GM23338 (cell line): ENCODE measurements around the gene SPRY1. TPM values are rescaled to one million over a fixed set of nuclear protein-coding genes. Genes with fewer than 3 reads are reported as not detected.
A peak's percentile ranks its signal among the peaks of the same experiment; 100 is the strongest.

Experiments
- ATAC-seq: fragments of 200-7000 bp; cut with Tn5 transposase; 3 replicates; pipeline ENCODE4 v1.9.1; 2020
- DNase-seq: peaks from one replicate; pipeline ENCODE4 v3.0.0-alpha.2; 2015; ENCODE audit warnings: low spot score
- H2AFZ ChIP-seq: fragments of 200-600 bp; sonication (generic); 2 replicates; pipeline ENCODE4 v1.8.0; 2016; ENCODE audit warnings: antibody characterized with exemption, mild to moderate bottlenecking, moderate library complexity
- H3F3A ChIP-seq: fragments of 200-600 bp; sonication (generic); replicated peaks from 2 replicates; pipeline ENCODE4 v1.8.0; 2017; ENCODE audit warnings: antibody characterized with exemption, mixed run types, low read depth
- H3K27ac ChIP-seq: fragments of 200-600 bp; sonication (generic); 2 replicates; pipeline ENCODE4 v1.6.1; 2016; ENCODE audit warnings: low read depth
- H3K27me3 ChIP-seq: fragments of 200-600 bp; sonication (generic); 2 replicates; pipeline ENCODE4 v1.8.0; 2016; ENCODE audit warnings: mild to moderate bottlenecking, mixed run types, moderate library complexity; ENCODE audit not compliant: insufficient read depth
- H3K36me3 ChIP-seq: fragments of 200-600 bp; sonication (generic); 2 replicates; pipeline ENCODE4 v1.8.0; 2016; ENCODE audit warnings: mild to moderate bottlenecking; ENCODE audit not compliant: insufficient read depth
- H3K4me1 ChIP-seq: fragments of 200-600 bp; sonication (generic); 2 replicates; pipeline ENCODE4 v1.8.0; 2016; ENCODE audit warnings: mild to moderate bottlenecking, moderate library complexity; ENCODE audit not compliant: insufficient read depth
- H3K4me2 ChIP-seq: fragments of 200-600 bp; sonication (generic); 2 replicates; pipeline ENCODE4 v1.7.1; 2017; ENCODE audit warnings: mixed run types
- H3K4me3 ChIP-seq: fragments of 200-600 bp; sonication (generic); 2 replicates; pipeline ENCODE4 v1.6.1; 2016; ENCODE audit warnings: mixed run types
- H3K79me2 ChIP-seq: fragments of 200-600 bp; sonication (generic); replicated peaks from 2 replicates; pipeline ENCODE4 v1.8.0; 2017; ENCODE audit warnings: mild to moderate bottlenecking; ENCODE audit not compliant: insufficient read depth
- H3K9me2 ChIP-seq: fragments of 200-600 bp; sonication (generic); 2 replicates; pipeline ENCODE4 v1.8.0; 2017; ENCODE audit not compliant: insufficient read depth
- H4K20me1 ChIP-seq: fragments of 200-600 bp; sonication (generic); replicated peaks from 2 replicates; pipeline ENCODE4 v1.8.0; 2017; ENCODE audit warnings: mild to moderate bottlenecking; ENCODE audit not compliant: insufficient read depth
- H3K27ac Mint-ChIP-seq: 2 replicates; pipeline ENCODE4 v1.8.0; 2020; ENCODE audit warnings: inconsistent platforms, mild to moderate bottlenecking, moderate library complexity, mixed read lengths
- H3K27me3 Mint-ChIP-seq: 3 replicates; pipeline ENCODE4 v1.8.0; 2022; ENCODE audit warnings: low read depth, mild to moderate bottlenecking, moderate library complexity, mixed read lengths, inconsistent platforms; ENCODE audit not compliant: insufficient read depth, poor library complexity
- H3K36me3 Mint-ChIP-seq: 3 replicates; pipeline ENCODE4 v1.8.0; 2021; ENCODE audit warnings: low read depth, mild to moderate bottlenecking, inconsistent platforms, moderate library complexity, mixed read lengths
- H3K4me1 Mint-ChIP-seq: 3 replicates; pipeline ENCODE4 v1.8.0; 2020; ENCODE audit warnings: mild to moderate bottlenecking, inconsistent platforms, mixed read lengths
- H3K4me3 Mint-ChIP-seq: 3 replicates; pipeline ENCODE4 v1.8.0; 2021; ENCODE audit warnings: moderate library complexity, mild to moderate bottlenecking, inconsistent platforms, mixed read lengths
- H3K9me3 Mint-ChIP-seq: 3 replicates; pipeline ENCODE4 v1.8.0; 2020; ENCODE audit warnings: moderate library complexity, mild to moderate bottlenecking, inconsistent platforms, mixed read lengths
- CREB1 ChIP-seq: fragments of 250-450 bp; sonication (Bioruptor Pico); IDR thresholded peaks from 2 replicates; pipeline ENCODE4 v1.5.0; 2020; ENCODE audit warnings: low read depth, mild to moderate bottlenecking, moderate library complexity
- EZH2phosphoT487 ChIP-seq: fragments of 200-600 bp; sonication (generic); IDR thresholded peaks from one replicate; pipeline ENCODE4 v1.8.1; 2018; ENCODE audit warnings: antibody characterized with exemption; ENCODE audit not compliant: unreplicated experiment
- POLR2AphosphoS5 ChIP-seq: IDR thresholded peaks from 2 replicates; pipeline ENCODE4 v1.6.1; 2016; ENCODE audit warnings: antibody characterized with exemption, low read depth
- STAT1 ChIP-seq: IDR thresholded peaks from one replicate; pipeline ENCODE4 v1.6.1; 2016; ENCODE audit warnings: antibody characterized with exemption; ENCODE audit not compliant: unreplicated experiment
- polyA plus RNA-seq: library from polyadenylated mRNA; unstranded; fragments of >200 nt; fragmentation: Nextera tagmentation; extraction: Ambion mirVana; gene quantifications from 2 replicates; pipeline ENCODE4 v1.2.1, GENCODE V29; 2016
- total RNA-seq: library from RNA; depleted of rRNA; stranded (reverse); fragments of >200 nt; shearing (Covaris generic); gene quantifications from 2 replicates; pipeline ENCODE4 v1.2.3, GENCODE V29; 2014
- TF ChIP-seq, protein P1 (sequence below): IDR thresholded peaks from one replicate; pipeline ENCODE4 v1.6.1; 2018; ENCODE audit warnings: antibody characterized with exemption; ENCODE audit not compliant: unreplicated experiment
- TF ChIP-seq, protein P2 (sequence below): IDR thresholded peaks from 2 replicates; pipeline ENCODE4 v1.6.1; 2016; ENCODE audit warnings: antibody characterized with exemption
- TF ChIP-seq, protein P3 (sequence below): fragments of 250-450 bp; sonication (Bioruptor Pico); IDR thresholded peaks from 2 replicates; pipeline ENCODE4 v1.5.0; 2020; ENCODE audit warnings: mild to moderate bottlenecking, moderate library complexity

Gene SPRY1
- total and polyA plus RNA-seq, 2 experiments from 2014 or later: 62.8 to 103 TPM

DNA sequence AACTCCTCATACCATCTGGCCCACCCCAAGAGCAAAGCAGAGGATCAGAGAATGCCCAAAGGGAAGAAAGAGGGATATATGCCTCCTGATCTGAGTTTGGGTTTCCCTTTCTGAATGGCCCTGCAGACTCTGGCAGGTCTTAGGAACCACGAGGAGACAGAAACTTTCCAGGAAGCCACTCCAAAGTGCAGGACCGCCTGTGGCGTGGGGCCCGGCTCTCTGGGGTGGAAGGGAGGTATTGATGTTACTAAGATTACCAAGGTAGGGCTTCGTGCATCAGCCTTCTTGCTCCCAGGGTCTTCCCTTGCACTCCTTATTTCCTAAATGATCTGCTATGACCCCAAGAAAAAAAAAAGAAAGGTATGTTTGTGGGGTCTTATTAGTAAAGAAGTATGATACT is 41.9 kb upstream of the SPRY1 start:
- Histone ChIP-seq H3K27me3 (no peaks in the 10 kb centered on the region), H3K36me3 (no peaks in the 10 kb centered on the region), H3F3A (no peaks in the 10 kb centered on the region), H2AFZ (no peak overlapping the region), H3K4me1 (no peaks in the 10 kb centered on the region), H3K4me2 (no peak overlapping the region), H3K27ac (no peak overlapping the region), H3K9me2 (0 out of 2 replicates have a peak, but pooled peaks cover 2% of the 10 kb centered on the region), H4K20me1 (no peaks in the 10 kb centered on the region), H3K4me3 (no peak overlapping the region), H3K79me2 (no peaks in the 10 kb centered on the region)
- Mint-ChIP-seq H3K9me3 (no peaks in the 10 kb centered on the region), H3K36me3 (no peaks in the 10 kb centered on the region), H3K4me1 (peaks cover 10% of the 10 kb centered on the region), H3K27ac (no peak overlapping the region), H3K4me3 (no peak overlapping the region), H3K27me3 (peaks cover 4% of the 10 kb centered on the region)
- ATAC-seq (no peak), DNase-seq (no peak)
- TF ChIP-seq EZH2phosphoT487: no peak
- TF ChIP-seq, protein P1, sequence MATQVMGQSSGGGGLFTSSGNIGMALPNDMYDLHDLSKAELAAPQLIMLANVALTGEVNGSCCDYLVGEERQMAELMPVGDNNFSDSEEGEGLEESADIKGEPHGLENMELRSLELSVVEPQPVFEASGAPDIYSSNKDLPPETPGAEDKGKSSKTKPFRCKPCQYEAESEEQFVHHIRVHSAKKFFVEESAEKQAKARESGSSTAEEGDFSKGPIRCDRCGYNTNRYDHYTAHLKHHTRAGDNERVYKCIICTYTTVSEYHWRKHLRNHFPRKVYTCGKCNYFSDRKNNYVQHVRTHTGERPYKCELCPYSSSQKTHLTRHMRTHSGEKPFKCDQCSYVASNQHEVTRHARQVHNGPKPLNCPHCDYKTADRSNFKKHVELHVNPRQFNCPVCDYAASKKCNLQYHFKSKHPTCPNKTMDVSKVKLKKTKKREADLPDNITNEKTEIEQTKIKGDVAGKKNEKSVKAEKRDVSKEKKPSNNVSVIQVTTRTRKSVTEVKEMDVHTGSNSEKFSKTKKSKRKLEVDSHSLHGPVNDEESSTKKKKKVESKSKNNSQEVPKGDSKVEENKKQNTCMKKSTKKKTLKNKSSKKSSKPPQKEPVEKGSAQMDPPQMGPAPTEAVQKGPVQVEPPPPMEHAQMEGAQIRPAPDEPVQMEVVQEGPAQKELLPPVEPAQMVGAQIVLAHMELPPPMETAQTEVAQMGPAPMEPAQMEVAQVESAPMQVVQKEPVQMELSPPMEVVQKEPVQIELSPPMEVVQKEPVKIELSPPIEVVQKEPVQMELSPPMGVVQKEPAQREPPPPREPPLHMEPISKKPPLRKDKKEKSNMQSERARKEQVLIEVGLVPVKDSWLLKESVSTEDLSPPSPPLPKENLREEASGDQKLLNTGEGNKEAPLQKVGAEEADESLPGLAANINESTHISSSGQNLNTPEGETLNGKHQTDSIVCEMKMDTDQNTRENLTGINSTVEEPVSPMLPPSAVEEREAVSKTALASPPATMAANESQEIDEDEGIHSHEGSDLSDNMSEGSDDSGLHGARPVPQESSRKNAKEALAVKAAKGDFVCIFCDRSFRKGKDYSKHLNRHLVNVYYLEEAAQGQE: no peak
- TF ChIP-seq CREB1 (CRISPR knock-in tag): no peak
- no peak for TF ChIP-seq STAT1

DNA sequence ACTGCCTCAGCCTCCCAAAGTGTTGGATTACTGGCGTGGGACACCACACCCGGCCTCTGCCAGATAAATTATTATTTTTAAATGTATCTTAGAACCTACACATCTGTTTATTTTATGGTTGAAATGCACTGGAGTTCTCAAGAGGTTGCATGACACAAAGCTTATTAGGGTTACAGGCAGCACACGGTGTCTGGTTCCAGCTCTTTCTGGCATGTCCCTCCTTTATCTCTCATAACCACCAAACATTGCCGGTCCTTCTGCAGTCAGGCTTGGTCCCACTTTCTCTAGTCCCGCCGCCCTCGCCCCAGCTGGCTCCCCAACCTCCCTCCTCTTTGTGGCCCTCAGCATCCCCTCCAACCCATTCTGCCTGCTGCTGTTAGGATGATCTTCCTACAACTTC is 39.7 kb upstream of the SPRY1 start:
- Mint-ChIP-seq H3K27ac (no peak overlapping the region), H3K9me3 (peaks cover 9% of the 10 kb centered on the region; the same call in 1 of the 3 replicates), H3K27me3 (peaks cover 4% of the 10 kb centered on the region), H3K36me3 (peaks cover under 1% of the 10 kb centered on the region; the same call in 1 of the 3 replicates), H3K4me1 (peaks cover 3% of the 10 kb centered on the region; the same call in 1 of the 3 replicates), H3K4me3 (no peak overlapping the region)
- no peaks in the 10 kb centered on the region for H4K20me1 ChIP-seq
- H3K4me2 ChIP-seq: no peak overlapping the region
- peak overlapping the region; percentile 85; the same call in 1 of the 2 replicates for H2AFZ ChIP-seq
- DNase-seq: no peak
- no peaks in the 10 kb centered on the region for H3K79me2 ChIP-seq
- no peak overlapping the region for H3K27ac ChIP-seq
- H3K36me3 ChIP-seq: no peaks in the 10 kb centered on the region
- H3K4me1 ChIP-seq: no peaks in the 10 kb centered on the region
- no peaks in the 10 kb centered on the region for H3K27me3 ChIP-seq
- H3K9me2 ChIP-seq: no peaks in the 10 kb centered on the region
- no peaks in the 10 kb centered on the region for H3F3A ChIP-seq
- no peak for ATAC-seq
- no peak overlapping the region for H3K4me3 ChIP-seq
- TF ChIP-seq, protein P2, sequence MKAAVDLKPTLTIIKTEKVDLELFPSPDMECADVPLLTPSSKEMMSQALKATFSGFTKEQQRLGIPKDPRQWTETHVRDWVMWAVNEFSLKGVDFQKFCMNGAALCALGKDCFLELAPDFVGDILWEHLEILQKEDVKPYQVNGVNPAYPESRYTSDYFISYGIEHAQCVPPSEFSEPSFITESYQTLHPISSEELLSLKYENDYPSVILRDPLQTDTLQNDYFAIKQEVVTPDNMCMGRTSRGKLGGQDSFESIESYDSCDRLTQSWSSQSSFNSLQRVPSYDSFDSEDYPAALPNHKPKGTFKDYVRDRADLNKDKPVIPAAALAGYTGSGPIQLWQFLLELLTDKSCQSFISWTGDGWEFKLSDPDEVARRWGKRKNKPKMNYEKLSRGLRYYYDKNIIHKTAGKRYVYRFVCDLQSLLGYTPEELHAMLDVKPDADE: no peak
- TF ChIP-seq, protein P3, sequence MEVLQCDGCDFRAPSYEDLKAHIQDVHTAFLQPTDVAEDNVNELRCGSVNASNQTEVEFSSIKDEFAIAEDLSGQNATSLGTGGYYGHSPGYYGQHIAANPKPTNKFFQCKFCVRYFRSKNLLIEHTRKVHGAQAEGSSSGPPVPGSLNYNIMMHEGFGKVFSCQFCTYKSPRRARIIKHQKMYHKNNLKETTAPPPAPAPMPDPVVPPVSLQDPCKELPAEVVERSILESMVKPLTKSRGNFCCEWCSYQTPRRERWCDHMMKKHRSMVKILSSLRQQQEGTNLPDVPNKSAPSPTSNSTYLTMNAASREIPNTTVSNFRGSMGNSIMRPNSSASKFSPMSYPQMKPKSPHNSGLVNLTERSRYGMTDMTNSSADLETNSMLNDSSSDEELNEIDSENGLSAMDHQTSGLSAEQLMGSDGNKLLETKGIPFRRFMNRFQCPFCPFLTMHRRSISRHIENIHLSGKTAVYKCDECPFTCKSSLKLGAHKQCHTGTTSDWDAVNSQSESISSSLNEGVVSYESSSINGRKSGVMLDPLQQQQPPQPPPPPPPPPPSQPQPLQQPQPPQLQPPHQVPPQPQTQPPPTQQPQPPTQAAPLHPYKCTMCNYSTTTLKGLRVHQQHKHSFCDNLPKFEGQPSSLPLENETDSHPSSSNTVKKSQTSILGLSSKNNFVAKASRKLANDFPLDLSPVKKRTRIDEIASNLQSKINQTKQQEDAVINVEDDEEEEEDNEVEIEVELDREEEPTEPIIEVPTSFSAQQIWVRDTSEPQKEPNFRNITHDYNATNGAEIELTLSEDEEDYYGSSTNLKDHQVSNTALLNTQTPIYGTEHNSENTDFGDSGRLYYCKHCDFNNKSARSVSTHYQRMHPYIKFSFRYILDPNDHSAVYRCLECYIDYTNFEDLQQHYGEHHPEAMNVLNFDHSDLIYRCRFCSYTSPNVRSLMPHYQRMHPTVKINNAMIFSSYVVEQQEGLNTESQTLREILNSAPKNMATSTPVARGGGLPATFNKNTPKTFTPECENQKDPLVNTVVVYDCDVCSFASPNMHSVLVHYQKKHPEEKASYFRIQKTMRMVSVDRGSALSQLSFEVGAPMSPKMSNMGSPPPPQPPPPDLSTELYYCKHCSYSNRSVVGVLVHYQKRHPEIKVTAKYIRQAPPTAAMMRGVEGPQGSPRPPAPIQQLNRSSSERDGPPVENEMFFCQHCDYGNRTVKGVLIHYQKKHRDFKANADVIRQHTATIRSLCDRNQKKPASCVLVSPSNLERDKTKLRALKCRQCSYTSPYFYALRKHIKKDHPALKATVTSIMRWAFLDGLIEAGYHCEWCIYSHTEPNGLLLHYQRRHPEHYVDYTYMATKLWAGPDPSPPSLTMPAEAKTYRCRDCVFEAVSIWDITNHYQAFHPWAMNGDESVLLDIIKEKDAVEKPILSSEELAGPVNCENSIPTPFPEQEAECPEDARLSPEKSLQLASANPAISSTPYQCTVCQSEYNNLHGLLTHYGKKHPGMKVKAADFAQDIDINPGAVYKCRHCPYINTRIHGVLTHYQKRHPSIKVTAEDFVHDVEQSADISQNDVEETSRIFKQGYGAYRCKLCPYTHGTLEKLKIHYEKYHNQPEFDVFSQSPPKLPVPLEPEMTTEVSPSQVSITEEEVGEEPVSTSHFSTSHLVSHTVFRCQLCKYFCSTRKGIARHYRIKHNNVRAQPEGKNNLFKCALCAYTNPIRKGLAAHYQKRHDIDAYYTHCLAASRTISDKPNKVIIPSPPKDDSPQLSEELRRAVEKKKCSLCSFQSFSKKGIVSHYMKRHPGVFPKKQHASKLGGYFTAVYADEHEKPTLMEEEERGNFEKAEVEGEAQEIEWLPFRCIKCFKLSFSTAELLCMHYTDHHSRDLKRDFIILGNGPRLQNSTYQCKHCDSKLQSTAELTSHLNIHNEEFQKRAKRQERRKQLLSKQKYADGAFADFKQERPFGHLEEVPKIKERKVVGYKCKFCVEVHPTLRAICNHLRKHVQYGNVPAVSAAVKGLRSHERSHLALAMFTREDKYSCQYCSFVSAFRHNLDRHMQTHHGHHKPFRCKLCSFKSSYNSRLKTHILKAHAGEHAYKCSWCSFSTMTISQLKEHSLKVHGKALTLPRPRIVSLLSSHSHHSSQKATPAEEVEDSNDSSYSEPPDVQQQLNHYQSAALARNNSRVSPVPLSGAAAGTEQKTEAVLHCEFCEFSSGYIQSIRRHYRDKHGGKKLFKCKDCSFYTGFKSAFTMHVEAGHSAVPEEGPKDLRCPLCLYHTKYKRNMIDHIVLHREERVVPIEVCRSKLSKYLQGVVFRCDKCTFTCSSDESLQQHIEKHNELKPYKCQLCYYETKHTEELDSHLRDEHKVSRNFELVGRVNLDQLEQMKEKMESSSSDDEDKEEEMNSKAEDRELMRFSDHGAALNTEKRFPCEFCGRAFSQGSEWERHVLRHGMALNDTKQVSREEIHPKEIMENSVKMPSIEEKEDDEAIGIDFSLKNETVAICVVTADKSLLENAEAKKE (CRISPR knock-in tag): no peak
- no peak for TF ChIP-seq EZH2phosphoT487
- TF ChIP-seq STAT1: no peak
- TF ChIP-seq POLR2AphosphoS5: no peak
